HG02938 (cell line): ENCODE measurements around the gene MB.
"Not testable (repeated sequence)": the region's sequence is repeated elsewhere in the genome, so short reads cannot be mapped to it uniquely, and the experiment has no call there.

ENCODE experiments used
- ATAC-seq: cut with Tn5 transposase; IDR thresholded peaks from one replicate; pipeline ENCODE4 v1.9.1; 2021; ENCODE audit warnings: mild to moderate bottlenecking, moderate library complexity; ENCODE audit not compliant: unreplicated experiment

The MB gene

GRCh38 chr22:35617137-35617755 lies at the start of gene MB:
MB (minus strand) TSS chr22:35617329; CDS start chr22:35617257, 72 bp downstream.
- ATAC-seq, result no peak

- not testable (repeated sequence) for ATAC-seq
Measured at GRCh38 chr22:35666699-35667098, 49.6 kb upstream of the MB start.

GRCh38 chr22:35664955-35665587 lies 47.9 kb upstream of the MB start:
- ATAC-seq, result no peak

GRCh38 chr22:35663371-35663770 lies 46.2 kb upstream of the MB start:
- no peak for ATAC-seq

- no peak for ATAC-seq
Measured at GRCh38 chr22:35662914-35663313, 45.8 kb upstream of the MB start.

GRCh38 chr22:35661464-35661863 lies 44.3 kb upstream of the MB start:
- ATAC-seq, result no peak

- no peak for ATAC-seq
Measured at GRCh38 chr22:35660291-35661127, 43.4 kb upstream of the MB start.

- no peak for ATAC-seq
Measured at GRCh38 chr22:35657571-35658312, 40.6 kb upstream of the MB start.

GRCh38 chr22:35656284-35656752 lies 39.2 kb upstream of the MB start:
- ATAC-seq, result no peak

- no peak for ATAC-seq
Measured at GRCh38 chr22:35653824-35654223, 36.7 kb upstream of the MB start.

- ATAC-seq, result no peak
Measured at GRCh38 chr22:35651085-35651484, 34.0 kb upstream of the MB start.

- ATAC-seq, result no peak
Measured at GRCh38 chr22:35649636-35650250, 32.6 kb upstream of the MB start.

GRCh38 chr22:35649026-35649553 lies 32.0 kb upstream of the MB start:
- peak; percentile 17 for ATAC-seq

- peak; percentile 52 for ATAC-seq
Measured at GRCh38 chr22:35648066-35649025, 31.2 kb upstream of the MB start, which contains the start of gene APOL6. APOL6 (plus strand) TSS chr22:35648446; CDS start chr22:35656426, 7,980 bp downstream.

GRCh38 chr22:35645646-35646045 lies 28.5 kb upstream of the MB start:
- no peak for ATAC-seq

- ATAC-seq, result no peak
Measured at GRCh38 chr22:35643991-35644390, 26.9 kb upstream of the MB start.

GRCh38 chr22:35642305-35642741 lies 25.2 kb upstream of the MB start:
- no peak for ATAC-seq

- ATAC-seq, result no peak
Measured at GRCh38 chr22:35641494-35642120, 24.5 kb upstream of the MB start.

GRCh38 chr22:35638410-35638809 lies 21.3 kb upstream of the MB start:
- ATAC-seq, result no peak
